Measurements from ENCODE around the gene SOX8.

The SOX8 gene

GRCh38 chr16:981695-982144 is at the start of gene SOX8:
SOX8 (plus strand) TSS chr16:981770; CDS start chr16:981923, 153 bp downstream.
- no peak for DNase-seq (ENCODE audit: low read depth)
- peak within 1 kb of the TSS; percentile 58 for H3K4me3 ChIP-seq (ENCODE audit: low read length)
- TF ChIP-seq, protein P1, sequence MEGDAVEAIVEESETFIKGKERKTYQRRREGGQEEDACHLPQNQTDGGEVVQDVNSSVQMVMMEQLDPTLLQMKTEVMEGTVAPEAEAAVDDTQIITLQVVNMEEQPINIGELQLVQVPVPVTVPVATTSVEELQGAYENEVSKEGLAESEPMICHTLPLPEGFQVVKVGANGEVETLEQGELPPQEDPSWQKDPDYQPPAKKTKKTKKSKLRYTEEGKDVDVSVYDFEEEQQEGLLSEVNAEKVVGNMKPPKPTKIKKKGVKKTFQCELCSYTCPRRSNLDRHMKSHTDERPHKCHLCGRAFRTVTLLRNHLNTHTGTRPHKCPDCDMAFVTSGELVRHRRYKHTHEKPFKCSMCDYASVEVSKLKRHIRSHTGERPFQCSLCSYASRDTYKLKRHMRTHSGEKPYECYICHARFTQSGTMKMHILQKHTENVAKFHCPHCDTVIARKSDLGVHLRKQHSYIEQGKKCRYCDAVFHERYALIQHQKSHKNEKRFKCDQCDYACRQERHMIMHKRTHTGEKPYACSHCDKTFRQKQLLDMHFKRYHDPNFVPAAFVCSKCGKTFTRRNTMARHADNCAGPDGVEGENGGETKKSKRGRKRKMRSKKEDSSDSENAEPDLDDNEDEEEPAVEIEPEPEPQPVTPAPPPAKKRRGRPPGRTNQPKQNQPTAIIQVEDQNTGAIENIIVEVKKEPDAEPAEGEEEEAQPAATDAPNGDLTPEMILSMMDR (conservative IDR thresholded peaks at IDR 0.05; ENCODE audit: low read depth, low read length): no peak

- no peak for DNase-seq (ENCODE audit: low read depth)
- TF ChIP-seq, protein P1 (conservative IDR thresholded peaks at IDR 0.05; ENCODE audit: low read depth, low read length): no peak
Observed at GRCh38 chr16:932831-933330, 48.7 kb upstream of the SOX8 start.

DNA sequence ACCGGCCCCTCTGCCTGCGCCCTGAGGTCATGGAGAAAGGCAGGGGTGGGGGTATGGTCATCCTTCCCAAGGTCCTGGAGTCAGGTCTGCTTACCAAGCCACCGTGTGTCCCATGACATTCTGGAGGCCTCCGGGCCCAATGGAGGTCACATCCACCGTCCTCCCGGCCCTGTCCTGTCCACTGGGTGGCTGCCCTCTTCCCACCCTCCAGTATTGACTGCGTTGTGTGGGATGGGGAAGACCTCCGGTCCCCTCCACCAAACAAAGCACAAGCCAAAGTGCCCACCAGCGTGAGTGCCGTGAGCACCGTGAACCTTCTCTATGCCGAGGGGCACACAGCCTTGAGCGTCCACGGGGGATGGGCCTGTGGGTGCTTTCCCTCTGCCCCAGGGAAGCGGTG is 48.0 kb upstream of the SOX8 start:
- no peak for DNase-seq (ENCODE audit: low read depth)
- TF ChIP-seq, protein P1 (conservative IDR thresholded peaks at IDR 0.05; ENCODE audit: low read depth, low read length): no peak
- H3K4me3 ChIP-seq (ENCODE audit: low read length): no peak overlapping the region

More at GRCh38 chr16:932831-933330, 48.7 kb upstream of the SOX8 start:
- H3K4me3 ChIP-seq (ENCODE audit: low read length): no peak overlapping the region

DNA sequence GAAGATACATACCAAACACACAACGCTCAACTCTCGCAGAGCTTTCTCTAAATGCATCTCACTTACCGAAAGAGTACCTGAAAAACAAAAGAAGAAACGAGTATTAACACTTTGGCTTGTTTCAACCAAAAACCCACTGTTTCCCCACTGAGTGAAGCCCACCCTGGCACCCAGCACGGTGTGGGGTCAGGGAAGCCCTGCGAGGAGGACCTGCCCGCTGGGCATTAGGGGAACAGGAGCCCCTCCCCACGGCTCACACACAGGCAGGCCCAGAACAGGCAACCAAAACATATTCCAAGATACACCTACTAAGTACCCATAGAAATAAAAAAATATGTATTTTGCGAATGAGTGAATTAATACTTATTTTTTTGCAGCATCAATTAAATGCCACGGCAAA is 47.4 kb upstream of the SOX8 start:
- DNase-seq (ENCODE audit: low read depth): no peak
- TF ChIP-seq, protein P1 (conservative IDR thresholded peaks at IDR 0.05; ENCODE audit: low read depth, low read length): no peak
- H3K4me3 ChIP-seq (ENCODE audit: low read length): no peak overlapping the region

GRCh38 chr16:935684-936083 is 45.9 kb upstream of the SOX8 start:
- no peak overlapping the region for H3K4me3 ChIP-seq (ENCODE audit: low read length)
- no peak for DNase-seq (ENCODE audit: low read depth)
- TF ChIP-seq, protein P1 (conservative IDR thresholded peaks at IDR 0.05; ENCODE audit: low read depth, low read length): no peak

DNA sequence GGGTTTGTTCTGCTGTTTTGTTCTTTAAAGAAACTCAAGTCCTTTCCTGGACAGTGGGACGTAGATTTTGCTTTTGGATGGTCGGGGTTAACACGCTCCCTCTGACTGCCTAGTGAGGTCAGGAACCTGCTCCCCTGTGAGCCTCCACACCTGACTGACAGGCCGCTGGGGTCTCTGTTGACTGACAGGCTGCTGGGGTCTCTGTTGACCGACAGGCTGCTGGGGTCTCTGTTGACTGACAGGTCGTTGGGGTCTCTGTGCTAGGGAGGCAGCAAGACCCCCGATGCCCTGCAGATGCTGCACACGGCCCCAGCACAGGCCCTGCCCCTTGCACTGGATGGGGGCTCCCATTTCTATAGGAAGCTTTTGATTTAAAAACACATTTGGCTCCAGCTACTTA is 44.3 kb upstream of the SOX8 start:
- DNase-seq (ENCODE audit: low read depth): no peak
- TF ChIP-seq, protein P1 (conservative IDR thresholded peaks at IDR 0.05; ENCODE audit: low read depth, low read length): no peak

DNA sequence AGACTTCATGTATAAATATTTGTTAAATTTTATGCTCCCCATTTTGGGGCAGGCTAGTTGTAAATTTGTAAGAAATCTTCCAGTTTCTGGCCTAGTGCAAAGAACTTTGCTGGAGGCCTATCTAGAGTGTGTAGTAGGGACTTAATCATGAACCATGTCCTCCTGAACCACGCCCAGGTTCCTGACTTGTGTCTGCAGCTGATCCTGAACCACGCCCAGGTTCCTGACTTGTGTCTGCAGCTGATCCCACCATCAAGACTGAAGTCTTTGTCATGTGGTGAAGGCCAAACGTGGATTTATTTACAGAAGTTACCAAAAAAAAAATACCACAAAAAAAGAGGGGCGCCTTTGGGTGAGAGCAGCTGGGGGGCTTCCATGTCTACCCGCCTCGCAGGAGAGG is 43.8 kb upstream of the SOX8 start:
- TF ChIP-seq, protein P1 (conservative IDR thresholded peaks at IDR 0.05; ENCODE audit: low read depth, low read length): no peak
- no peak for DNase-seq (ENCODE audit: low read depth)
- H3K4me3 ChIP-seq (ENCODE audit: low read length): no peak overlapping the region

More for the DNA sequence above, 44.3 kb upstream of the SOX8 start:
- no peak overlapping the region for H3K4me3 ChIP-seq (ENCODE audit: low read length)

All from retinal pigment epithelial cell (primary cell).